AG09309 (cell line): ENCODE measurements around the gene POU5F1.
"Not testable (repeated sequence)": the region's sequence is repeated elsewhere in the genome, so short reads cannot be mapped to it uniquely, and the experiment has no call there.

Experiments used
- DNase-seq: peaks from one replicate; pipeline ENCODE4 v3.0.0-alpha.2; 2010; ENCODE audit warnings: low read depth
- H3K4me3 ChIP-seq: 2 replicates; pipeline ENCODE4 v1.5.1; 2011; ENCODE audit warnings: mild to moderate bottlenecking, low read depth, low read length, moderate library complexity; ENCODE audit not compliant: control insufficient read depth
- CTCF ChIP-seq: IDR thresholded peaks from 2 replicates; pipeline ENCODE4 v1.5.1; 2011; ENCODE audit warnings: mild to moderate bottlenecking, low read depth, low read length, inconsistent platforms; ENCODE audit not compliant: insufficient read depth, control insufficient read depth; ENCODE audit errors: missing control alignments

Gene POU5F1

GRCh38 chr6:31170600-31170881 is at the start of gene POU5F1:
Gene POU5F1, minus strand, starts transcription at chr6:31170682. Its CDS starts 62 bp downstream, at chr6:31170620.
- no peak for TF ChIP-seq CTCF
- no peak for DNase-seq
- no peak within 1 kb of the TSS for H3K4me3 ChIP-seq

- no peak for TF ChIP-seq CTCF
- no peak overlapping the region for H3K4me3 ChIP-seq
Observed at GRCh38 chr6:31216208-31216898, 45.9 kb upstream of the POU5F1 start.

GRCh38 chr6:31215216-31215615 is 44.7 kb upstream of the POU5F1 start:
- DNase-seq = not testable (repeated sequence)

More at GRCh38 chr6:31216208-31216898, 45.9 kb upstream of the POU5F1 start:
- DNase-seq = no peak

GRCh38 chr6:31214516-31214915 is 44.0 kb upstream of the POU5F1 start:
- TF ChIP-seq CTCF = no peak
- no peak overlapping the region for H3K4me3 ChIP-seq
- DNase-seq = no peak

More at GRCh38 chr6:31215216-31215615, 44.7 kb upstream of the POU5F1 start:
- not testable (repeated sequence) for H3K4me3 ChIP-seq

GRCh38 chr6:31210741-31211532 is 40.5 kb upstream of the POU5F1 start:
- no peak for TF ChIP-seq CTCF
- H3K4me3 ChIP-seq = no peak overlapping the region
- DNase-seq = no peak

- no peak overlapping the region for H3K4me3 ChIP-seq
- no peak for DNase-seq
- TF ChIP-seq CTCF = no peak
Observed at GRCh38 chr6:31210123-31210522, 39.6 kb upstream of the POU5F1 start.

- TF ChIP-seq CTCF = no peak
- DNase-seq = no peak
- no peak overlapping the region for H3K4me3 ChIP-seq
Observed at GRCh38 chr6:31209137-31209536, 38.7 kb upstream of the POU5F1 start.
